Measurements from ENCODE around the gene ATP8A1. TPM values are rescaled to one million over a fixed set of nuclear protein-coding genes. Genes with fewer than 3 reads are reported as not detected.

Gene ATP8A1
- total and polyA plus RNA-seq, 4 donors: 0.65 to 15.9 (median 5.9) TPM

- 53% methylated on average over 5 of the region's 5 CpGs for WGBS
Observed at GRCh38 chr4:42391981-42392380, 264.9 kb downstream of the ATP8A1 start.

GRCh38 chr4:42391355-42391664 is 265.6 kb downstream of the ATP8A1 start:
- DNase-seq (ENCODE audit: low spot score): no peak

More at GRCh38 chr4:42391981-42392380, 264.9 kb downstream of the ATP8A1 start:
- Histone ChIP-seq H3K4me1 (ENCODE audit: control insufficient read depth in 4 of 4, insufficient read depth in 4 of 4, low read length in 3 of 4) (peaks cover 0 to 7% (median 5%) of the 10 kb centered on the region in 4 donors), H3K27ac (ENCODE audit: low read depth in 1 of 2, low read length in 2 of 2) (no peak overlapping the region), H3K9ac (ENCODE audit: low read depth in 1 of 2, low read length in 2 of 2) (no peak overlapping the region), H3K9me3 (ENCODE audit: control insufficient read depth in 4 of 4, low read length in 3 of 4) (no peaks in the 10 kb centered on the region), H3K36me3 (ENCODE audit: control insufficient read depth in 4 of 4, insufficient read depth in 3 of 4, low read depth in 1 of 4, low read length in 3 of 4) (no peaks in the 10 kb centered on the region), H3K4me3 (ENCODE audit: low read depth in 1 of 3, low read length in 3 of 3) (no peak overlapping the region), H3K27me3 (ENCODE audit: control insufficient read depth in 4 of 4, insufficient read depth in 4 of 4, low read length in 3 of 4) (peaks cover 0 to 12% (median 7%) of the 10 kb centered on the region in 4 donors)
- no peak for TF ChIP-seq YY1 (IDR thresholded peaks at IDR 0.05)
- no peak for TF ChIP-seq NR2F2 (IDR thresholded peaks at IDR 0.05)
- TF ChIP-seq RXRA (IDR thresholded peaks at IDR 0.05): no peak
- TF ChIP-seq, protein P1, sequence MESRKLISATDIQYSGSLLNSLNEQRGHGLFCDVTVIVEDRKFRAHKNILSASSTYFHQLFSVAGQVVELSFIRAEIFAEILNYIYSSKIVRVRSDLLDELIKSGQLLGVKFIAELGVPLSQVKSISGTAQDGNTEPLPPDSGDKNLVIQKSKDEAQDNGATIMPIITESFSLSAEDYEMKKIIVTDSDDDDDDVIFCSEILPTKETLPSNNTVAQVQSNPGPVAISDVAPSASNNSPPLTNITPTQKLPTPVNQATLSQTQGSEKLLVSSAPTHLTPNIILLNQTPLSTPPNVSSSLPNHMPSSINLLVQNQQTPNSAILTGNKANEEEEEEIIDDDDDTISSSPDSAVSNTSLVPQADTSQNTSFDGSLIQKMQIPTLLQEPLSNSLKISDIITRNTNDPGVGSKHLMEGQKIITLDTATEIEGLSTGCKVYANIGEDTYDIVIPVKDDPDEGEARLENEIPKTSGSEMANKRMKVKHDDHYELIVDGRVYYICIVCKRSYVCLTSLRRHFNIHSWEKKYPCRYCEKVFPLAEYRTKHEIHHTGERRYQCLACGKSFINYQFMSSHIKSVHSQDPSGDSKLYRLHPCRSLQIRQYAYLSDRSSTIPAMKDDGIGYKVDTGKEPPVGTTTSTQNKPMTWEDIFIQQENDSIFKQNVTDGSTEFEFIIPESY (IDR thresholded peaks at IDR 0.05): no peak
- TF ChIP-seq FOXA1 (IDR thresholded peaks at IDR 0.05): no peak
- TF ChIP-seq HNF4G (IDR thresholded peaks at IDR 0.05): no peak
- TF ChIP-seq TAF1 (conservative IDR thresholded peaks at IDR 0.05): no peak
- TF ChIP-seq JUND (IDR thresholded peaks at IDR 0.05): no peak
- TF ChIP-seq EGR1 (IDR thresholded peaks at IDR 0.05; ENCODE audit: low read depth in 2 of 2): no peak
- TF ChIP-seq, protein P2, sequence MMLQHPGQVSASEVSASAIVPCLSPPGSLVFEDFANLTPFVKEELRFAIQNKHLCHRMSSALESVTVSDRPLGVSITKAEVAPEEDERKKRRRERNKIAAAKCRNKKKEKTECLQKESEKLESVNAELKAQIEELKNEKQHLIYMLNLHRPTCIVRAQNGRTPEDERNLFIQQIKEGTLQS (IDR thresholded peaks at IDR 0.05): no peak
- no peak for TF ChIP-seq HNF4A (conservative IDR thresholded peaks at IDR 0.05)
- no peak for DNase-seq (ENCODE audit: low spot score)

GRCh38 chr4:42390622-42391354 is 266.1 kb downstream of the ATP8A1 start:
- WGBS: 47% methylated on average over 10 of the region's 10 CpGs
- no peaks in the 10 kb centered on the region for H3K9me3 ChIP-seq (ENCODE audit: control insufficient read depth in 4 of 4, low read length in 3 of 4)
- DNase-seq (ENCODE audit: low spot score): no peak
- H3K36me3 ChIP-seq (ENCODE audit: control insufficient read depth in 4 of 4, insufficient read depth in 3 of 4, low read depth in 1 of 4, low read length in 3 of 4): no peaks in the 10 kb centered on the region
- H3K27me3 ChIP-seq (ENCODE audit: control insufficient read depth in 4 of 4, insufficient read depth in 4 of 4, low read length in 3 of 4): peaks cover 0 to 4% (median 2%) of the 10 kb centered on the region in 4 donors
- no peak overlapping the region for H3K27ac ChIP-seq (ENCODE audit: low read depth in 1 of 2, low read length in 2 of 2)
- no peaks in the 10 kb centered on the region for H3K4me1 ChIP-seq (ENCODE audit: control insufficient read depth in 4 of 4, insufficient read depth in 4 of 4, low read length in 3 of 4)
- no peak overlapping the region for H3K4me3 ChIP-seq (ENCODE audit: low read depth in 1 of 3, low read length in 3 of 3)
- no peak overlapping the region for H3K9ac ChIP-seq (ENCODE audit: low read depth in 1 of 2, low read length in 2 of 2)
- TF ChIP-seq GABPA (IDR thresholded peaks at IDR 0.05 in 1 of 2, conservative IDR thresholded peaks at IDR 0.05 in 1 of 2) (no peak), JUND (IDR thresholded peaks at IDR 0.05) (no peak), SP1 (IDR thresholded peaks at IDR 0.05) (no peak), RAD21 (IDR thresholded peaks at IDR 0.05) (no peak), MAX (IDR thresholded peaks at IDR 0.05) (no peak), TAF1 (conservative IDR thresholded peaks at IDR 0.05) (no peak), EGR1 (IDR thresholded peaks at IDR 0.05; ENCODE audit: low read depth in 2 of 2) (no peak), YY1 (IDR thresholded peaks at IDR 0.05) (no peak), FOXA2 (IDR thresholded peaks at IDR 0.05) (no peak), HNF4A (conservative IDR thresholded peaks at IDR 0.05) (no peak), HNF4G (IDR thresholded peaks at IDR 0.05) (no peak), REST (IDR thresholded peaks at IDR 0.05) (no peak)
- TF ChIP-seq, protein P2 (IDR thresholded peaks at IDR 0.05): no peak

More at GRCh38 chr4:42391355-42391664, 265.6 kb downstream of the ATP8A1 start:
- no peak overlapping the region for H3K4me3 ChIP-seq (ENCODE audit: low read depth in 1 of 3, low read length in 3 of 3)
- H3K36me3 ChIP-seq (ENCODE audit: control insufficient read depth in 4 of 4, insufficient read depth in 3 of 4, low read depth in 1 of 4, low read length in 3 of 4): no peaks in the 10 kb centered on the region
- peaks cover 0 to 6% (median 3%) of the 10 kb centered on the region in 4 donors for H3K27me3 ChIP-seq (ENCODE audit: control insufficient read depth in 4 of 4, insufficient read depth in 4 of 4, low read length in 3 of 4)
- no peak overlapping the region for H3K9ac ChIP-seq (ENCODE audit: low read depth in 1 of 2, low read length in 2 of 2)
- no peak overlapping the region for H3K27ac ChIP-seq (ENCODE audit: low read depth in 1 of 2, low read length in 2 of 2)
- TF ChIP-seq HNF4A (conservative IDR thresholded peaks at IDR 0.05): no peak
- no peak for TF ChIP-seq RXRA (IDR thresholded peaks at IDR 0.05)
- TF ChIP-seq TAF1 (conservative IDR thresholded peaks at IDR 0.05): no peak
- TF ChIP-seq JUND (IDR thresholded peaks at IDR 0.05): no peak
- TF ChIP-seq, protein P2 (IDR thresholded peaks at IDR 0.05): no peak
- TF ChIP-seq NR2F2 (IDR thresholded peaks at IDR 0.05): no peak
- TF ChIP-seq MAX (IDR thresholded peaks at IDR 0.05): no peak
- no peak for TF ChIP-seq HNF4G (IDR thresholded peaks at IDR 0.05)
- 62% methylated on average over 2 of the region's 2 CpGs for WGBS
- no peaks in the 10 kb centered on the region for H3K9me3 ChIP-seq (ENCODE audit: control insufficient read depth in 4 of 4, low read length in 3 of 4)
- H3K4me1 ChIP-seq (ENCODE audit: control insufficient read depth in 4 of 4, insufficient read depth in 4 of 4, low read length in 3 of 4): peaks cover 0 to under 1% (median 0%) of the 10 kb centered on the region in 4 donors
